ENCODE results near the gene ASTN2.

ASTN2 gene

GRCh38 chr9:117231012-117231411 is 183.8 kb downstream of the ASTN2 start:
- no peak overlapping the region for H3K4me2 ChIP-seq (ENCODE audit: low read length)
- no peaks in the 10 kb centered on the region for H3K79me2 ChIP-seq (ENCODE audit: insufficient read depth, low read length)
- no peaks in the 10 kb centered on the region for H3K27me3 ChIP-seq (ENCODE audit: insufficient read depth, low read length)
- H4K20me1 ChIP-seq (ENCODE audit: insufficient read depth, low read length), result no peaks in the 10 kb centered on the region
- no peaks in the 10 kb centered on the region for H3F3A ChIP-seq (ENCODE audit: insufficient read depth, low read length)
- H2AFZ ChIP-seq (ENCODE audit: low read length), result no peak overlapping the region
- no peaks in the 10 kb centered on the region for H3K4me1 ChIP-seq (ENCODE audit: insufficient read depth, low read length, severe bottlenecking)
- H3K4me3 ChIP-seq (ENCODE audit: low read depth, low read length, poor library complexity, severe bottlenecking), result no peak overlapping the region
- no peaks in the 10 kb centered on the region for H3K9me3 ChIP-seq (ENCODE audit: low read length)
- H3K9me2 ChIP-seq (ENCODE audit: low read depth, low read length), result no peaks in the 10 kb centered on the region
- no peak overlapping the region for H3K9ac ChIP-seq (ENCODE audit: low read length)
- H3K36me3 ChIP-seq (ENCODE audit: insufficient read depth, low read length), result no peaks in the 10 kb centered on the region
- no peak overlapping the region for H3K27ac ChIP-seq (ENCODE audit: low read depth, low read length, poor library complexity, severe bottlenecking)
- TF ChIP-seq EZH2 (IDR thresholded peaks at IDR 0.05; ENCODE audit: borderline replicate concordance, low read length) (no peak), CTCF (IDR thresholded peaks at IDR 0.05; ENCODE audit: low read length) (no peak)

GRCh38 chr9:117224695-117225094 is 190.2 kb downstream of the ASTN2 start:
- Histone ChIP-seq H2AFZ (ENCODE audit: low read length) (no peak overlapping the region), H3K4me3 (ENCODE audit: low read depth, low read length, poor library complexity, severe bottlenecking) (no peak overlapping the region), H3K27ac (ENCODE audit: low read depth, low read length, poor library complexity, severe bottlenecking) (no peak overlapping the region), H3K4me1 (ENCODE audit: insufficient read depth, low read length, severe bottlenecking) (no peaks in the 10 kb centered on the region), H3K9me3 (ENCODE audit: low read length) (no peaks in the 10 kb centered on the region), H3K27me3 (ENCODE audit: insufficient read depth, low read length) (no peaks in the 10 kb centered on the region), H3F3A (ENCODE audit: insufficient read depth, low read length) (no peaks in the 10 kb centered on the region), H3K79me2 (ENCODE audit: insufficient read depth, low read length) (no peaks in the 10 kb centered on the region), H4K20me1 (ENCODE audit: insufficient read depth, low read length) (no peaks in the 10 kb centered on the region), H3K9me2 (ENCODE audit: low read depth, low read length) (no peaks in the 10 kb centered on the region), H3K9ac (ENCODE audit: low read length) (no peak overlapping the region), H3K36me3 (ENCODE audit: insufficient read depth, low read length) (no peaks in the 10 kb centered on the region), H3K4me2 (ENCODE audit: low read length) (no peak overlapping the region)
- no peak for TF ChIP-seq EZH2 (IDR thresholded peaks at IDR 0.05; ENCODE audit: borderline replicate concordance, low read length)
- TF ChIP-seq CTCF (IDR thresholded peaks at IDR 0.05; ENCODE audit: low read length), result no peak

- Histone ChIP-seq H3K27ac (ENCODE audit: low read depth, low read length, poor library complexity, severe bottlenecking) (no peak overlapping the region), H3K4me3 (ENCODE audit: low read depth, low read length, poor library complexity, severe bottlenecking) (no peak overlapping the region), H3K27me3 (ENCODE audit: insufficient read depth, low read length) (no peaks in the 10 kb centered on the region), H3K79me2 (ENCODE audit: insufficient read depth, low read length) (no peaks in the 10 kb centered on the region), H3K9me3 (ENCODE audit: low read length) (no peaks in the 10 kb centered on the region), H3F3A (ENCODE audit: insufficient read depth, low read length) (no peaks in the 10 kb centered on the region), H4K20me1 (ENCODE audit: insufficient read depth, low read length) (no peaks in the 10 kb centered on the region), H3K9ac (ENCODE audit: low read length) (no peak overlapping the region), H3K4me2 (ENCODE audit: low read length) (no peak overlapping the region), H2AFZ (ENCODE audit: low read length) (no peak overlapping the region), H3K36me3 (ENCODE audit: insufficient read depth, low read length) (no peaks in the 10 kb centered on the region), H3K4me1 (ENCODE audit: insufficient read depth, low read length, severe bottlenecking) (no peaks in the 10 kb centered on the region), H3K9me2 (ENCODE audit: low read depth, low read length) (no peaks in the 10 kb centered on the region)
- TF ChIP-seq CTCF (IDR thresholded peaks at IDR 0.05; ENCODE audit: low read length) (no peak), EZH2 (IDR thresholded peaks at IDR 0.05; ENCODE audit: borderline replicate concordance, low read length) (no peak)
Observed at GRCh38 chr9:117218951-117219350, 195.9 kb downstream of the ASTN2 start.

Measured in OCI-LY1 (cell line).